Kasumi-1 (cell line): ENCODE results near the gene ZNF581.

Experiments used
- DNase-seq, 2 experiments: peaks; one replicate each; lab custom pipeline; 2025; lab: John Stamatoyannopoulos, UW

The ZNF581 gene

GRCh38 chr19:55666343-55667005 is 23.0 kb downstream of the ZNF581 start:
- no peak for DNase-seq

DNA sequence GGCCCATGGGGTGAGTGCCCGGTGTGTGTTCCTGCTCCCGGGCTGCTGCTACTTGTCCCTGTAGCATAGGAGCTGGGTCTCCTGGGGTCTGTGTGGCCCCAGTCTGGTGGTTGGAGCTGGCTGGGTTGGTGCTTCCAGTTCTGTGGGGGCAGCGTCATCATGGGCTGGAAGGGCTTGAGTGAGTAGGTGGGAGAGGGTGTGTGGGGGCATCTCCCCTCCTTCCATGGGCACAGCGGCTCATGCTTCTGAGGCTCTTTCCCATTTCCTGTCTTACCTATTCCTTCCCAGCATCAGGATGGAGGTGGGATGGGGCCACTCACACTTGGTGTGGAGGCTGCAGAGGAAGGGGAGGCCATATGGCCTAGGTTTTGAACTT is 23.5 kb downstream of the ZNF581 start:
- DNase-seq = no peak

DNA sequence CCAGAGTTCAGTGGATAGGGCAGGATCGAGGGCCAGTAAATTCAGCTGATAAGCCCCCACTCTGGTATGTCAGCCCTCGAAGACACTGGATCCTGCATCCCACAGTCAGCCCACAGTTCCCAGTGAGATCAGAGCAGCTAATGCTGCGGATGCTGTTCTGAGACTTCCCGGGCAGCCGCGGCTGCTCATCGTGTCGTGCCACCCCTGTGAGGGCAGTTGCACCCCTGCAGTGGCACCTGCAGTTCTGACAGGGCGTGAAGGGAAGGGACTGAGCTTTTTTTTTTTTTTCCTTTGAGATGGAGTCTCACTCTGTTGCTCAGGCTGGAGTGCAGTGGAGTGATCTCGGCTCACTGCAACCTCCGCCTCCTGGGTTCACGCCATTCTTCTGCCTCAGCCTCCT is 24.1 kb downstream of the ZNF581 start:
- DNase-seq = no peak

- no peak for DNase-seq
These were observed 24.5 kb downstream of the ZNF581 start for GRCh38 chr19:55667958-55668357.

GRCh38 chr19:55668603-55669348 is 25.3 kb downstream of the ZNF581 start:
- DNase-seq = no peak

DNA sequence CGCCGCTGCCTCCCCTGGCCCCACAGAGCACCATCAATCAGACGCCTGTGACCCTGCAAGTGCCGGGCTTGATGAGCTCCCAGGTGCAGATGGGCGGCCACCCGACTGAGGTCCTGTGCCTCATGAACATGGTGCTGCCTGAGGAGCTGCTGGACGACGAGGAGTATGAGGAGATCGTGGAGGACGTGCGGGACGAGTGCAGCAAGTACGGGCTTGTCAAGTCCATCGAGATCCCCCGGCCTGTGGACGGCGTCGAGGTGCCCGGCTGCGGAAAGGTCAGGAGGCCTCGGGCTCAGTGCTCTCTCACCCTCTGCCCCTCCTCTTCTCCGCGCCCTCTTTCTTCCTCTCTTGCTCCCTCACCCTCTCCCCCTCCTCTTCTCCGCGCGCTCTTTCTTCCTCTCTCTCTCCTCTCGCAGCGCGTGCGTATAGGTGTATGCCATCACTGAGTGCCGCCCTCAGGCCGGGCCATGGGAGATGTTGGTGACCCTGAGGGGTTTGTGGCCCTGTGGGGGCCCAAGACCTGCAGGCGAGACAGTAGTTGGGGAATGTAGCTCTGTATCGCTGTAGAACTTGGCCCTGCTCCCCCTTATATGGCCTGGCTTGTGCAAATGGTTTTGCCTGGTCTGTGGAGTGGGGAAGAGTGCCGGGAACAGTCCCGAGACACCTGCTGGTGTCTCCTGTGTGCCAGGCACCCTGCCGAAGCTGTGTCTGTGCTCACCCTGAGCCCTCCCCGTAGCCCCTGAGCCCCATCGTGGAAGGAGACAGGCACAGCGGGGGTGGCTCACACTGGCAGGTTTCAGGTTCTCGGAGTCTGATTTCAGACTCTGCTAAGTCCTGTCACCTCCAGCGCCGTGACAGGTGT is 26.2 kb downstream of the ZNF581 start:
- no peak for DNase-seq

GRCh38 chr19:55670280-55671053 is 27.0 kb downstream of the ZNF581 start:
- DNase-seq = no peak

DNA sequence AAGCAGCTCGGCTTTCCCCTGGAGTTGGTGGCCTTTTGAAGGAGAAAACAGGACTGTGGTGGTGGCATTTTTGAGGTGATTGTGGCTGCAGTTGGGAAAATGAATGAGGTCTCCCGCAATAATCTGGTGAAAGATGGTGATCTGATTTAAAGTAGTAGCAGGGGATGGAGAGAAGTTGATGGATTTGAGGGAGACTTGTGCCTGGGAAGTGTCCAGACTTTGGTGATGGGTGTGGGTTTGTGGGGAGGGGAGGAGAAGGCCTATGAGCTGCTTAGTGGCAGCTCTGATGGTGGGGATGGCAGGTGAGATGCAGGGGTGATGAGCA is 27.6 kb downstream of the ZNF581 start:
- no peak for DNase-seq

DNA sequence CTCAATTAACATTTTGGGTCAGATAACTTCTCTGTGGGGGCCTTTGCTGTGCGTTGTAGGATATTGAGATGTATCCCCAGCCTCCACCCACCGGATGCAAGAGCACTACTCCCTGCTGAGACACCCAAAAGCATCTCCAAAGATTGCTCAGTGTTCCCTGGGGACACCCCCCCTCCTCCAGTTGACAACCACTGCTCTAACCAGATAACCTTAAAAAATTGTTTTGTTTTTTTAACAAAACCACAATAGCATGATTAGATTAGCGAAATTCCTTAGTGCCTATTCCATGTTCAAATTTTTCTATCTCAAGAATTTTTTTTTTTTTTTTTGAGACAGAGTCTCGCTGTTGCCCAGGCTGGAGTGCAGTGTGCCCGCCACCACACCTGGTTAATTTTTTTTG is 29.0 kb downstream of the ZNF581 start:
- DNase-seq = no peak

DNA sequence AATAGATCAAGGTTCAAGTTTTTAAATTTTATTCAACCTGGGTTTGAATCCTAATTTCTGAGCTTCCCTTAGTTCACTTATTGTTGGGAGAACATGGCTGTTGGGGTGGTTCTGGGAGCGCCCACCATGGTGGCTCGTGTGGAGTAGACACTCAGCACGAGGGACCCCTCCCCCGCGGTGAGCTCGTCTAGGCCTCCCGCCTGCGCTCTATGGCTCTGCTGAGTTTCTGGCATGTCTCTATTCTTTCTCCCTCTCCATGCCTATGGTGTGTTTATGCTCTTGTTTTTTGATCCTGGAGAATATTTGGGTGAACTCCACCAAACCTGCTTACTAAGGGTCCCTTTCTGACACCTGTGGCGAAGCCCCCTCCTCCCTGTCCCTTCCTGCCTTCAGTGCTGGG is 30.0 kb downstream of the ZNF581 start:
- DNase-seq = no peak

GRCh38 chr19:55673889-55674288 is 30.4 kb downstream of the ZNF581 start:
- DNase-seq = no peak

GRCh38 chr19:55674459-55674840 is 31.0 kb downstream of the ZNF581 start:
- DNase-seq = no peak

- peak; percentile 91 to 93 for DNase-seq
These were observed 31.6 kb downstream of the ZNF581 start, which contains the start of gene EPN1 for GRCh38 chr19:55674841-55675660. Gene EPN1, plus strand, starts transcription at chr19:55675226. Its CDS starts 3,402 bp downstream, at chr19:55678628.

- DNase-seq = no peak
These were observed 32.4 kb downstream of the ZNF581 start for GRCh38 chr19:55675661-55676354.

DNA sequence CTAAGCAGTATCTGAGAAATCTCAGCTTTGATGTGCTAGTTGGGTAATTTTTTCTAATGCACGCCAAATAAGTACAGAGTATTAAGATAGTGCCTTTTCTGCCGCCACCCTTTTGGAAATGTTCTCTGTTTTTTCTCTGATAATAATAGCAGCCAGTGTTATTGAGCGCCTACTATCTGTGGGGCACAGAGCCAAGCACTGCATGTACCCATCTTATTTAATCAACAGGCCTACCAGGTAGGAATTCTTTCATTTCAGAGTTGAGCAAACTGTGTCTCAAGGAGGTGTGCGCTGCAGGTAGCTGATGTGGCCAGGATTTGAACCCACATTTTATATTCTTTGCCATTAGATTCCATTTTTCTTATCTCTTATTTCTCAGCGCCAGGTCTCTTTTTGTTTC is 32.9 kb downstream of the ZNF581 start:
- DNase-seq = no peak

- no peak for DNase-seq
These were observed 33.5 kb downstream of the ZNF581 start for GRCh38 chr19:55676889-55677505.

DNA sequence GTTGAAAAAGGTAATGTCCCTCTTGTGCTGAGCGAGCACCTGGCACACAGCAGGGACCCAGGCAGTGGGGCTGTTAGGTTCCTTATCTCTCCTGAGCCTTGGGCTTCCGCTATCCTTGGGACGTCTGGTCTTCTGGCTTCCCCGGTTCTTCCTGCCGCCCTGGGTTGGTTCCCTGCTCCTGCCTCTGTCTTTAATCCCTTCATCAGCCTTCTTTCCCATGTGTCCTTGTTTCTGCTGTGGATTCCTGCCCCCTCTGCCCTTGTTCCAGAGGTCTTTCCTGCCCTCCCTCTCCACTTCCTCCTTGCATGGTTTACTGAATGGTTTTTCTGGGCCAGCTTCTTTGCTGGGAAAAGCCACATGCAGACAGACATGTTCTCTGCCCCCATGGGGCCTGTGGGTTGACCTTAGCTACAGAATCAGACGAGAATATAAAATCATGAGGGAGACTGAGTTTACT is 34.2 kb downstream of the ZNF581 start:
- no peak for DNase-seq

DNA sequence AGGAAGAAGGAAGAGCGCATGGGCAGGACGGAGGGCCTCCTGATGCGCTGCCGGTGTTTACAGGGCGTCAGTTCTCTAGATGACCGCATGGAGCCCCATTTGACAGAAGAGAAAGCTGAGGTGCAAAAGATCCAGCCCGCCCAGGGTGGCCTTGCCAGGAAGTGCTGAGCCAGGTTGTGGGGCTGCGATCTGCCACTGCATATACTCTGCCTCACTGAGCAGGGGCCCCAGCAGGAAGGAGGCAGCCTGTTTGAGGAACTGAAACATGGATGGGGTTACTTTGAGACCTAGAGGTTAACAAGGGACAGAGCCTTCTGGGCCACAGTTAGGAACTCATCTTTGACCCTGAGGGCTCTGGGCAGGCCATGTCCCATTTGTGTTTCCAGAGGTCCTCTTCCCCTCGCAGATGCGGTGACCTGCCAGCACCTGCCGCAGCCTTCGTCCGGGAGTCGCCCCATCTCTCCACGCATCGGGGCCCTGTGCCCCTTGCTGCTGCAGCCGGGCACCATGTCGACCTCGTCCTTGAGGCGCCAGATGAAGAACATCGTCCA is 34.7 kb downstream of the ZNF581 start:
- DNase-seq = peak; percentile 50 to 63

GRCh38 chr19:55679343-55680257 is 36.2 kb downstream of the ZNF581 start:
- DNase-seq = no peak
